ENCODE data around the gene TGFBR1.
A peak's percentile ranks its signal among the peaks of the same experiment; 100 is the strongest.

The TGFBR1 gene

GRCh38 chr9:99104459-99105151 lies at the start of gene TGFBR1:
TGFBR1 (plus strand) TSS chr9:99105113; CDS start chr9:99105206, 93 bp downstream.
- peak; percentile 65 for DNase-seq (ENCODE audit: low read depth)
- peak within 1 kb of the TSS; percentile 71 for H3K4me3 ChIP-seq (ENCODE audit: low read depth, low read length)

- no peak overlapping the region for H3K4me3 ChIP-seq (ENCODE audit: low read depth, low read length)
- no peak for DNase-seq (ENCODE audit: low read depth)
Observed at GRCh38 chr9:99055384-99055783, 49.5 kb upstream of the TGFBR1 start.

- no peak for DNase-seq (ENCODE audit: low read depth)
- H3K4me3 ChIP-seq (ENCODE audit: low read depth, low read length), result no peak overlapping the region
Observed at GRCh38 chr9:99056186-99056585, 48.7 kb upstream of the TGFBR1 start.

- peak; percentile 52 for DNase-seq (ENCODE audit: low read depth)
- no peak overlapping the region for H3K4me3 ChIP-seq (ENCODE audit: low read depth, low read length)
Observed at GRCh38 chr9:99056886-99057664, 47.8 kb upstream of the TGFBR1 start.

- peak; percentile 69 for DNase-seq (ENCODE audit: low read depth)
- no peak overlapping the region for H3K4me3 ChIP-seq (ENCODE audit: low read depth, low read length)
Observed at GRCh38 chr9:99057665-99058625, 47.0 kb upstream of the TGFBR1 start.

GRCh38 chr9:99058964-99059921 lies 45.7 kb upstream of the TGFBR1 start:
- DNase-seq (ENCODE audit: low read depth), result no peak
- H3K4me3 ChIP-seq (ENCODE audit: low read depth, low read length), result no peak overlapping the region

GRCh38 chr9:99060621-99061020 lies 44.3 kb upstream of the TGFBR1 start:
- no peak overlapping the region for H3K4me3 ChIP-seq (ENCODE audit: low read depth, low read length)
- DNase-seq (ENCODE audit: low read depth), result no peak

- DNase-seq (ENCODE audit: low read depth), result no peak
- no peak overlapping the region for H3K4me3 ChIP-seq (ENCODE audit: low read depth, low read length)
Observed at GRCh38 chr9:99062549-99062948, 42.4 kb upstream of the TGFBR1 start.

- no peak for DNase-seq (ENCODE audit: low read depth)
- H3K4me3 ChIP-seq (ENCODE audit: low read depth, low read length), result no peak overlapping the region
Observed at GRCh38 chr9:99063522-99063921, 41.4 kb upstream of the TGFBR1 start.

GRCh38 chr9:99066571-99066970 lies 38.3 kb upstream of the TGFBR1 start:
- no peak for DNase-seq (ENCODE audit: low read depth)
- H3K4me3 ChIP-seq (ENCODE audit: low read depth, low read length), result no peak overlapping the region

GRCh38 chr9:99069075-99069474 lies 35.8 kb upstream of the TGFBR1 start:
- no peak overlapping the region for H3K4me3 ChIP-seq (ENCODE audit: low read depth, low read length)
- DNase-seq (ENCODE audit: low read depth), result no peak

GRCh38 chr9:99069546-99069945 lies 35.4 kb upstream of the TGFBR1 start:
- H3K4me3 ChIP-seq (ENCODE audit: low read depth, low read length), result no peak overlapping the region
- DNase-seq (ENCODE audit: low read depth), result no peak

GRCh38 chr9:99070681-99071080 lies 34.2 kb upstream of the TGFBR1 start:
- H3K4me3 ChIP-seq (ENCODE audit: low read depth, low read length), result no peak overlapping the region

GRCh38 chr9:99071313-99072039 lies 33.4 kb upstream of the TGFBR1 start:
- no peak overlapping the region for H3K4me3 ChIP-seq (ENCODE audit: low read depth, low read length)
- DNase-seq (ENCODE audit: low read depth), result no peak

More at GRCh38 chr9:99070681-99071080, 34.2 kb upstream of the TGFBR1 start:
- DNase-seq (ENCODE audit: low read depth), result no peak

- H3K4me3 ChIP-seq (ENCODE audit: low read depth, low read length), result no peak overlapping the region
- no peak for DNase-seq (ENCODE audit: low read depth)
Observed at GRCh38 chr9:99072040-99072394, 32.9 kb upstream of the TGFBR1 start.

GRCh38 chr9:99073347-99073746 lies 31.6 kb upstream of the TGFBR1 start:
- no peak overlapping the region for H3K4me3 ChIP-seq (ENCODE audit: low read depth, low read length)
- no peak for DNase-seq (ENCODE audit: low read depth)

- no peak for DNase-seq (ENCODE audit: low read depth)
Observed at GRCh38 chr9:99073985-99074901, 30.7 kb upstream of the TGFBR1 start.

More at GRCh38 chr9:99073985-99074901, 30.7 kb upstream of the TGFBR1 start:
- H3K4me3 ChIP-seq (ENCODE audit: low read depth, low read length), result no peak overlapping the region
